ENCODE data around the gene NDRG3.
"Not testable (repeated sequence)": the region's sequence is repeated elsewhere in the genome, so short reads cannot be mapped to it uniquely, and the experiment has no call there.

NDRG3 gene

GRCh38 chr20:36641506-36641843 lies 104.4 kb downstream of the NDRG3 start:
- DNase-seq: no peak

GRCh38 chr20:36638876-36639400 lies 107.0 kb downstream of the NDRG3 start:
- DNase-seq: not testable (repeated sequence)

DNA sequence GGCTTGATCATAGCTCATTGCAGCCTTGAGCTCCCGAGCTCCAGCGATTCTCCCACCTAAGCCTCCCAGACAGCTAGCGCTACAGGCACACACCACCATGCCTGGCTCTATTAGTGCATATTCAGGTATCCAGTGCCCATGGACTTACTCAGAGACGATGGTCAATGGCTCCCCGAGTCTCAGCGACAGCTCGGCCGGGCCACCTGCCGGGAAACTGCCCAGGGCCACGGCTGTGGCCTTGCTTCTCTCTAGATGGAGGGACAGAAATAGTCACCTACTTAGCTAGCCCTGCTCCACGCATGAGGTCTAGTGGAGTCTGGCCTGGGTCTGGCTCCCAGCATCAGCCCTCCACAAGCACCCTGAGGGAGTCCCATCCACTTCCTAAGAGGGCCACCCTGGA lies 111.5 kb downstream of the NDRG3 start:
- DNase-seq: no peak

- no peak for DNase-seq
These were observed 112.6 kb downstream of the NDRG3 start for GRCh38 chr20:36633285-36633772.

GRCh38 chr20:36632487-36633284 lies 113.2 kb downstream of the NDRG3 start:
- DNase-seq: no peak

DNA sequence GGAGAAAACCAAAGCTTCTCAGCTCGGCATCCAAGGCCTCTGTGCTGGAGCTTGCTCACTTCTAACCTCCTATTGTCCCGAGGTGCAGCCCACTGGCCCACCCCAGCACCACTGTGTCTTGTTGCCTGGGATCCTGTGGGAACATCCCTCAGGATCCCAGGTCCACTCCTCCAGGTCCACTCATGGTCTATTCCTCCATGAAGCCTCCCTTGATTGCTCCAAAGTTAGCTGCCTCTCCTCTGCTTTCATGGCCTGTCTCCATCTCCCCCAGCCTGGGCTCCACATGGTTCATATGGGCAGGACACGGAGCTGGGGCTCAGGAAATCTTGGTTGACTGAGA lies 113.8 kb downstream of the NDRG3 start:
- no peak for DNase-seq

- DNase-seq: no peak
These were observed 114.2 kb downstream of the NDRG3 start for GRCh38 chr20:36631646-36632045.

GRCh38 chr20:36629719-36630681 lies 115.9 kb downstream of the NDRG3 start:
- no peak for DNase-seq

- no peak for DNase-seq
These were observed 117.8 kb downstream of the NDRG3 start for GRCh38 chr20:36628076-36628475.

- DNase-seq: no peak
These were observed 121.0 kb downstream of the NDRG3 start for GRCh38 chr20:36624944-36625324.

GRCh38 chr20:36624068-36624943 lies 121.6 kb downstream of the NDRG3 start:
- no peak for DNase-seq

DNA sequence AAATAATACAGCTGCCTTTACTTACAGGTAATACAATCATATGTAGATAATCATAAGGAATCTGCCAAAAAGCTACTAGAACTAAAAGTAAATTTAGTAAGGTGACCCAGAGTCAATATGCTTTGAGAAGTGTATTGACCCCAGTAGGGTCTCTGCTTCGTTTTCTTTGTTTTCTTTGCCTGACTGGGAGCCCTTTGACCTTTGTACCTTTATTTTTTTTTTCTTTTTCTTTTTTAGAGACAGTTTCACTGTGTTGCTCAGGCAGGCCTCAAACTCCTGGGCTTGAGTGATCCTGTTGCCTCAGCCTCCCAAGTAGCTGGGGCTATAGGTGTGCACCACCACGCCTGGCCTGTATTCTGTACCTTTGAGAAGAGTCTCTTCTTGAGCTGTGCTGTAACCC lies 122.4 kb downstream of the NDRG3 start:
- DNase-seq: no peak

DNA sequence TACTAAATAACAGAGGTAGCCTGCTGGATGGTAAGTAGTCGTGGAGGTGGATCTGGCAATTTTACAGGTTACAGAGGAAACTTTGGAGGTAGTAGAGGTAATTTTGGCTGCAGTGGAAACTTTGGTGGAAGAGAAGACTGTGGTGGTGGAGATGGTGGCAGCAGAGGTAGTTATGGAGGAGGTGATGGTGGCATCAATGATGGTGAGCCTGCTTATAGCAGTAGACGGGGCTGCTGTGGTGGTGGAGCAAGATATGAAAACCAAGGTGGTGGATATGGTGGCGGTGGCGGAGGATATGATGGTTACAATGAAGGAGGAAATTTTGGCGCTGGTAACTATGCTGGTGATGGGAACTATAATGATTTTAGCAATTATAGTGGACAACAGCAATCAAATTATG lies 125.0 kb downstream of the NDRG3 start:
- no peak for DNase-seq

- DNase-seq: no peak
These were observed 130.9 kb downstream of the NDRG3 start for GRCh38 chr20:36614781-36615557.

DNA sequence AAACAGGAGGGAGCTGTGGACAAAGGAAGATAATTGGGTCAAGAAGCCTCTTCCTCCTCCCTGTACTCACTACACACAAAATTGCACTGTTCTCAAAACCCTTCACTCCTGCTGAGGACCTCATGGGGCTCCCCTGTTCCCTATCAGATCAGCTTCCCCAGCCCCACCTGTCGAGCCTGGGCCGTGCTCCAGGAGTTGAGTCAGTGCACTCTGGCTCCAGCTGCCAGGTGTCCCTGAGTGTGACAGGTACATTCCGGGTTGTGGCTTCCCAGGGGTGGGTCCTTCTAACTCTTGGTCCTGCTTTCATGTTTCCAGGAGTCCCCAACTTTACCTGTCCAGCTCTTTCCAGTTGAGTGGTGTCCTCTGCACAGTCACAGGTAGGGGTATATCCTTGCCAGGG lies 131.9 kb downstream of the NDRG3 start:
- no peak for DNase-seq

- DNase-seq: no peak
These were observed 134.3 kb downstream of the NDRG3 start for GRCh38 chr20:36611625-36612024.

- not testable (repeated sequence) for DNase-seq
These were observed 137.5 kb downstream of the NDRG3 start for GRCh38 chr20:36608388-36608728.

DNA sequence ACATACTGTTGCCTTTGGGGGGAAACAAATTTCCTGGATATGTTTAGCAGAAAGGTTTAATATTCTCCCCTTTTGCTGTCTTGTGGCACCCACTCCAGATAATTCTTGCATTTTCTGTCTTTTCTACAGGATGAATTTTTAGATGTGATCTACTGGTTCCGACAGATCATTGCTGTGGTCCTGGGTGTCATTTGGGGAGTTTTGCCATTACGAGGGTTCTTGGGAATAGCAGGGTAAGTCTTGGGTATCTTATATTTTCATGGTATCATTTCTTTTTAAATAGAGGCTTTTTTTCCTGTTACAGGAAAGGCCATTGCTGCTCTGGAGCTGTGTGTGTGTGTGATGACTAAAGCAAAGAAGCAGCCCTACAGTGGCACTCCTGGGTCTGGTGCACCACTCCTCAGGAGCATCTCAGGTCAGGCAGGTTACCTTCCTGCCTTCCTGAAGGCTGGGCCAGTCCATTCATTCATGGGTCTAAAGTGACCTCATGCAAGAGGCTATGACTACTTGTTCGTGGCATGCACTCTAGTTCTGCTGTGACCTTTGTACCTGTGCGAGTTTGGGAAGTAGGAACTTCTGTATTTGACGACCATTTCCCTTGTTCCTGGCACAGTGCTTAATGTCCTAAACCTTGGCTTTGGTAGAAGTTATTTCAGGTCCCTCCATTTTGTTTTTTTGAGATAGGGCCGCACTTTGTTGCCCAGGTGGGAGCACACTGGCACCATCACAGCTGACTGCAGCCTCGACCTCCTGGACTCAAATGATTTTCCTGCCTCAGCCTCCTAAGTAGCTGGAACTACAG lies 138.1 kb downstream of the NDRG3 start:
- no peak for DNase-seq

DNA sequence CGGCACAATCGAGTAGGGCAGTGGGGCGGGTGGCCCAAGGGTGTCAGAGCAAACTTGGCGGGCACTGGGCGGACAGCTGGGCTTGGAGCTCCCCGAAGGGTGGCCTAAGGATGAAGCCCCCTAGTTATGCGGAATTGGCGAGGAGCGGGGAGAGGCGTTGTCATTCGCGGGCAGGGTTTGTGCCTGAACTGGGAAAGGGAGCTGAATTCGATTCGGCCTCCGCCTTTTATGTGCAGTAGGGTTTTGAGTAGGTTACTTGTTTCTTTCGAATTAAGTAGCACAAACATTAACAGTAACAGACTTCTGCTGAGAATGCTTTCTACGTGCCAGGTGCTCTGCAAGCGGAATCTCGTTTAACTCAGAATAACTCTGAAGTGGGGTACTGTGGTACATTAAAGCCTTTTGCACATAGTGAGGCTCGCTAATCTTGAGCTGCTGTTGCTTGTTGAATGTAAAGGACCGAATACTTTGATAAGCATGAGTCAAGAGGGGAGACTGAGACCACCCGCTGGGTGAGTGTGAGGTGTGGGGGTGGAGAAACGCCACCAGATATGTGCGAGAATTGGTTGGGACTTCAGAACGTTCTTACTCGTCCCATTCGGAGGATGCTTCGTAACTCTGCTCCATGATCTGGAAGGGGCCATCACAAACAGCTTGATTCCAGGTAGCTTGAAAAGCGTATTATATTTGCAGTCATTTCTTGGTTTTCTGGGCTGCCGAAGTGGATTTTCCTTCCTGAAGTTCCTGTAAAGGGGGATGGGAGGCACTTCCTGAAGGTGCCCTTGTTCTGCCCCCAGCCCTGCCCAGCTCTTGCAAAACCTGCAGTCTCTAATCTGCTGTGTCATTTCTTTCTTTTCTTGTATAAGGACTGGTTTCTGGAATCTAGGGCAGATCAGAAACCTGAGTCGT lies 139.5 kb downstream of the NDRG3 start:
- no peak for DNase-seq
